HG03039 (cell line): Measurements from ENCODE around the gene ZBTB42.

Experiments
- ATAC-seq: cut with Tn5 transposase; IDR thresholded peaks from one replicate; pipeline ENCODE4 v1.9.1; 2021; ENCODE audit warnings: mild to moderate bottlenecking, moderate library complexity; ENCODE audit not compliant: unreplicated experiment

ZBTB42 gene

DNA sequence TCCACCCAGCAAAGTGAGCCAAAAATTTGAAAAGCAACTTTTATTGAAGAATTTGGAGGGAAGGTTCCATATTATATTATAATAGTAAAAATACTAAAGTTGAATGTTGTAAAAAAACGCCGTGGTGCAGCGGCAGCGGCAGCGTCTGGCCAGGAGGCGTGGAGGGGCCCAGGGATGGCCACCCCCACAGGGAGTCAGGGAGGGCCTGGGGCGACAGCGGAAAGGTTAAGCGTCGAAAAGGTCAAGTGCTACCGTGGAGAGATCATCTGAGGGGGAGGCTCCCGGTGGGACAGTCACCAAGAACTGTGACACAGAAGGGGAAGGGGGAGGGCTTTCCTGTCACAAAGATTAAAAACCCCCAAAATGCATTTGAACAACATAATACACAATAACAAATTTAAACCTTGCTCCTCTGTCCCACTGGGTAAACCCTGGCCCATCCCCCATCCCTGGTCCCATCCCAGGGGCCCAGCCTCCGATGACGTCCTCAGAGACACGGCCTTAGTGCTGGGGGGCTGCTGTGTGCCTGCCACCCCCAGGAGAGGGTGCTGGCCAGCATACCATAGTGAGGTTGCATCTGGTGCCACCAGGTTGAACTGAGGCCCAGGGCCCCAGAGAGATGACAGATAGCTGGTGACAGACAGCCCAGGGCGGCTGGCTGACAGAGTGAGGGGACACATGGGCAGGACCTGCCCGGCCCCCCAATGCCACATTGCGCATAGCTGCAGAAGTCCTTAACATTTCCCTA lies 31.4 kb upstream of the ZBTB42 start:
- ATAC-seq, result no peak

DNA sequence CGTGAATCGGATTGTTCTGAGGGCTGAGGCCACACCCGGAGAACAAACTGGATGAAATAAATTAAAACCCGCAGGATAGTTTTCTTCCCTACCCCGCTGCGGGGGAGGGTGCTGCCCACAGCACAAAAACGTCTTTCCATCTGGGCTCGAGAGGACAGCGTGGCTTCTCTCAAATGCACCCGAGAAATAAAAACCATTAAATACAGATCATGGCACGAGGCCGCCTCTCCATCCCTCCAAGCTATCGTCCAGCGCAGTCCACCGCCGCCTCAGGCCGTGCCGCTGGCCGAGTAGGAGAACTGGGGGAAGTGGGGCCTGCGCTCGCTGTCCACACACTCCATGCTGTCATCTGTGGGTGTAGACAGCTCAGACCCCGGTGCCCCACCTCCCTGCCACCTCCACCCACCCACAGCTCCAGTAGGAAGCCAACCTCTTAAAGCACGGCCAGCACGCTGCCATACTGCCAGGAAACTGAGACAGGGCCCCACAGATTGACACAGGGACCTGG lies 30.8 kb upstream of the ZBTB42 start:
- ATAC-seq, result no peak

DNA sequence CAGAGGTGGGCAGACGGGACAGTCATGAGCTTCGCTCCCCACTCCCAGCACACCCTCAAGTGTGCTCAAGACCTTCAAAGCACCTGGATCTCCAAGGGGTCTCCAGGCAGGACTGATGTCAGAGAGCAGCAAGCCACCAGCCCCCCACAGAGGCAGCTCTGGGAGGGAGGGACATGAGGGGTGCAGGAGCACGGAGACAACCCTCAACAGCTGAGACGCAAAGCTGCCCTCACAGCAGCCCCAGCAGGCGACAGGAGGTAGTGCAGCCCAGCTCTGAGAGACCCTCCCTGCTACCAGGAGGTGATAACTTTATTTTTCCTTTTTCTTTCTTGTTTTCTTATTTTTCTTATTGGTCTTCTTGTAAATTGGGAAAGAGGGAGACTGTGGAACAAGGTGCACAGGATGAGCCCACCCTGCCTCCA lies 30.0 kb upstream of the ZBTB42 start:
- no peak for ATAC-seq

DNA sequence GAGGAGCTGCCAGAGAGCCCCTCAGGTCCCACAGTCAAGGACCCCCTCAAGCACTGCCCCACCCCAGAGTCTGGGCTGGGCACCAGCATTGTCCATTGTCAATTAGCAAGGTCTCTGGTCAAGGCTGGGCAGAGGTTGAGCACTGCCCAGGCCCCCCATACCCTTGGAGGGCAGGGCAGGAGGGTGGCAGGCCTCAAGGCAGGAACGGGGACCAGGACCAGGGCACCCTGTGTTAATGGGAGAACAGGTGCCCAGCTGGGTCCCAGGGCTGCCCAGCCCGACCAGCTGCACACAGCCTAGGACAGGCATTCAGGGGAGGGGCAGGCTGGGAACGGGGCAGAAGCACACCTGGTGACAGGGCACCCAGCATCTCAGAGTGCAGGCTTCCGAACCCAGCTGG lies 29.5 kb upstream of the ZBTB42 start:
- no peak for ATAC-seq

DNA sequence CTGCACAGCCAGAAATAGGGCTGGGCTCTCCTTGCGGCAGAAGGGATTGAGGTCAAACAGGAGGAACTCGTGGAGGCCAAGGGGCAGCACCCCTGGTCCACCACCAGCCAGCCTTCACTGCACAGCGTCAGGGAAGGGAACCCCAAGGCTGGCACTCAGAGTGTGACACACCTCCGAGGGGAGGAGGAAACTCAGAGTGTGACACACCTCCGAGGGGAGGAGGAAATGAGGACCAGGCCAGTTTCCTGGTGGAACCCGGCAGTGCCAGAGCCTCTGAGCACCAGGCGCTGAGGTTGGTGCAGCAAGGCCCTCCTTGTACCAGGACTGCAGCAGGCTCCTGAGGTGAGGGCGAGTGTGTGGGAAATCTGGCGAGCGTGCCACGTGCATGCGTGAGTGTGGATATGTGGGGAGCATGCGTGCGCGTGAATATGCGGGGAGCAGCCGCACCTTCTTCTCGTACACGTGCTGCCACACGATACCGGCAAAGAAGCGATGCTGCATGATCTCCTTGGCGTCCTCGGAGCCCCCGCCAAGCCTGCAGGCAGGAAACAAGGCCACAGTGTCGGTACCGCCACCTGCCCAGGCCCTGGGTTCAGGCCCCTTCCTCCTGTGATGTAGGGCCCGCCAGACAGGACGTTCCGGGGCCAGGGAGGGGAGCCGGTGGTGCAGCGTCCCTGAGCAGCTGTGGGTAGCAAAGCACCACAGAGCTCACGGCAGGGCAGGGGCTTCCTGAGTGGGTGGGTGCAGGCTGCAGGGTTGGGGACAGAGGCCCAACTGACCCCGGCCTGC lies 28.8 kb upstream of the ZBTB42 start:
- no peak for ATAC-seq

DNA sequence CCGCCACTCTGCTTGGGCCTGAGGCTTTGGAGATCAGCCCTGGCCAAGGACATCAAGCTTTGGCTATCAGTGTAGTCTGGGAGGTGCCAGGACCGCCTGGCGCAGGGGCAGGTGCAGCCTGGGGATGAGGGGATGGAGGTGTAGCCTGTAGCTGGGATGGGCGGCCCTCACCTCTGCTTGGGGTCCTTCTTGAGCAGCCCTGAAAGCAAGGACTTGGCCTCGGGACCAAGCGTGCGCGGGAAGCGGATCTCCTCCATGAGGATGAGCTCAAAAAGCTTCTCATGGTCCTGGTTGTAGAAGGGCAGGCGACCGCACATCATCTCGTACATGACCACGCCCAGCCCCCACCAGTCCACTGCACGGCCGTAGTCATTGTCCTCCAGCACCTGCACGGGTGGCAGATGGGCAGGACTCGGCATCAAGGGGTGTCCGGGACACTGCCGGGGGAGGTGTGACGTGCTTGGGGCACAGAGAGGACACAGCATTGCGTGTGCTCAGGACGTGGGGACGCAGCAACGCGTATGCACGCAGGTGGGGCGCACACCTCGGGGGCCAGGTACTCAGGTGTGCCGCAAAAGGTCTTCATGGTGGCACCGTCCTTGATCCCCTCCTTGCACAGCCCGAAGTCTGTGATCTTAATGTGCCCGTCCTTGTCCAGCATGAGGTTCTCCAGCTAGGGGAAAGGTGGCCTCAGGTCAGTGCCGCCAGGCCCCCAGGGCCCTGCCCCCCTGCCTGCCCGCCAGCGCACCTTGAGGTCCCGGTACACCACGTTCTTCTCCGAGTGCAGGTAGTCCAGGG lies 28.0 kb upstream of the ZBTB42 start:
- ATAC-seq, result no peak

DNA sequence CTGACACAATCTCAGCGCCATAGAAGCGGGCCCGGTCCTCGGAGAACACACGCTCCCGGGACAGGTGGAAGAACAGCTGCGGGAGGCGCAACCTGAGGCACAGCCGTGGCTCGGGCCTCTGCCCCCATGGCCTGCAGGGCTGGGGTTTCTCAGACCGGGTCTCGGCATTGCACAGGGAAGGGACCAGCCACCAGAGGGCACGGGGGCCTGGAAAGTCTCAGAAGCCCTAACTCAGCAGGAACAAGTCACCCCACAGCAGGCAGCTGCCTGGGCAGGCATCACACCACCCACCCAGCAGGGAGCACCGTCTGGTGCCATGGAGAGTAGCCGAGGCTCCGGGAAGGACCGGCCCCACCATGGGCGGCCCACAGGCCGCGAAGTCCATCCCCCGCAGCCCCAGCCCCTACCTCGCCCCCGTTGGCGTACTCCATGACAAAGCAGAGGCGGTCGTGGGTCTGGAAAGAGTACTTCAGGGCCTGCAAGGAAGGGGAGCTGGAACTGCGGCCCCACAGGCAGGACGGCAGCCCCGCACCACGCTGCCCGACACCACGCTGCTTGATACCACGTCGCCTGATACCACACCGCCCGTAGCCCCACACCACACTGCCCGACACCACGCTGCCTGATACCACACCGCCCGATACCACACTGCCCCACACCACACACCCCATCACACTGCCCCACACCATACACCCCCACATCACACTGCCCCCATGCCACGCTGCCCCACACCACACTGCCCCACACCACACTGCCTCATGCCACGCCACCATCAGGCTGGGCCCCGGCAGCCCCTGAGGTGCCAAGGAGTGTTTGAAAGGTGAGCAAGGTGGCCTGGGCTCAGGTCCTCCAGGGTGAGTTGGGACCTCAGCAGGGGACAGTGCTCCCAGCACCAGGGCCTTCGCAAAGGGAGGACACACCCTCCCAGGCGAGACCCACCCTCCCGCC lies 27.1 kb upstream of the ZBTB42 start:
- no peak for ATAC-seq

DNA sequence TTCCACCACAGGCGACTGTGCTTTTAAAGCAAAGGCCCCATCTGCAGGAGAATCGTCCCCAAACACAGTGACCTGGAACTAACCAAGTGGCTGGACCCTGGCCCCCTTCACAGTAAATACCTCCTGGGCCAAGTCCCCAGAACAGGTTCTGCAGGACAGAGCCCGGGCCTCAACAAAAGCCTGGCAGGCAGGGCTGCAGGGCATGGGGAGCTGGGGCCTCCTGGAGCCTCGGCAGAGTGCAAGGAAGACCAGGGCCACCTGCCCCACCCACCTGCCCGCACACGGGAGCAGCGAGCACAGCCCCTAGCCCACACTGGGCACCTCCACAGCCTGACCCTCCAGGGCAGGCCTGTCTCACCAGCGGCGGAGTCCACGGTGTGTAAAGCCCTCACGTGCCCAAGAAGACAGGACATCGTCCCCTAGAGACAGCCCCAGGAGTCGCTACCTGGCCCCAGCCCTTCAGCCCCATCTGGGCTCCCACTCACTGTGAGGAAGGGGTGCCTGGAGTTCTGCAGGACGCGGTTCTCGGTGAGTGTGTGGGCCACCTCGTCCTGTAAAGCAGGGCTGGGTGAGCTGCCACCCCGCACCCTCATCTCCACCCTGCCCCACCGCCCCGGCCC lies 26.3 kb upstream of the ZBTB42 start:
- ATAC-seq, result no peak

DNA sequence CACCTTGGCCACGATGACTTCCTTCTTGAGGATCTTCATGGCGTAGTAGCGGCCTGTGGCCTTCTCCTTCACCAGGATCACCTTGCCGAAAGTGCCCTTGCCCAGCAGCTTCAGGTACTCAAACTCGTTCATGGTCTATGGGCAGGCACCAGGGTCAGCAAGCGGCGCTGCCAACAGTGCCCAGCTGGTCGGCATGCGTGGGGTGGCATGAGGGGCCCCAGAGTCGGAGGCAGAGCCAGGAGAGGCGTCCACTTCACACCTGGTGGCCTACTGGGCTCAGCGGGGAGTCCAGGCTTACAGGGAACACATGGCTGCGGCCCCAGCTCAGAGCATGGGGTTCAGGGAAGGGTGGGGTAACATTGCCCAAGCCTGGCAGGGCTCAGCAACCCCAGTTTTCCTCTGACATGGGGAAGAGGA lies 25.8 kb upstream of the ZBTB42 start:
- no peak for ATAC-seq

DNA sequence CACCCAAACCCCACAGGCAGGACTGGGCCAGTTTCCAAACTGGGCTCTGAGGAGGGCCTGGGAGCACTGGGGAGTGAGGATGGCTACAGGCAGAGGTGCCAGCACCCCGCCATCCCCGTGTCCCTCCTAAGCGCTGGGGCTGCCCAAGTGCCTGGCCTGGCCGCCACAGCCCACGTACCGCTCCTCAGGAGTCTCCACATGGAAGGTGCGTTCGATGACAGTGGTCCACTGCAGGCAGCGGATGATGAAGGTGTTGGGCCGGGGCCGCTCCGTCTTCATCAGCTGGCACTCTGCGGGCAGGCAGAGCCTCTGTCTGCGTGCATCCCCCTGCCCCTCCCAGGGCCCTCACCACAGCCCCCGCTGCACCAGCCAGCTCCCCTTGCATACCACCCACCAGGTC lies 24.4 kb upstream of the ZBTB42 start:
- no peak for ATAC-seq

DNA sequence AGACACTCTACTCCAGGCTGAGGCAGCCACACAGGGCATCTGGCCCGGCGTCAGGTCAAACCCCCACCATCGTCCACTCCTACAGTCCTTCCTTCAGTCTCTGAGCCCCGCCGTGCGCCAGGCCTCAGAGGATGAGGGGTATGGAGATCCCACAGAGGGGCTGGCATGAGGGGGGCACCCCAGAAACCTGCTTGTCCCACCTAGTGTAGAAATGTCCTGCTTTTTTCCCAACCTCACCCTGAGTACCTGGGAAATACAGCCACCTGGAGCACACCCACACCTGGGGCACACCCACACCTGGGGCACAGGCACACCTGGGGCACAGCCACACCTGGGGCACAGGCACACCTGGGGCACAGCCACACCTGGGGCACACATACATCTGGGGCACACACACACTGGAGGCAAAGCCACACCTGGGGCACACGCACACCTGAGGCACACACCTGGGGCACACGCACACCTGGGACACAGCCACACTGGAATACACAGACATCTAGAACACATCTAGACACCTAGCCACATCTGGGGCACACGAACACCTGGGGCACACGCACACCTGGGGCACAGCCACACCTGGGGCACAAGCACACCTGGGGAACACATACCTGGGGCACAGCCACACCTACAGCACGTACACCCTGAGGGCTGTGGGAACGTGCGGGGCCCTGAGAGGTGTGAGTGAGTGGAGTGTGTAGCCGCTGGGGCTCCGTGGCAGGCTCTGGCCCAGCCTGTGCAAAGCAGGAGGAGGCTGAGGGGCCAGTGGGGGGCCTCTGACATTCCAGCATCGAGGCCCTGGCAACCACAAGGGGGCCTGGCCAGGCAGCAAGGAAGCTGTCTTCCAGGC lies 23.7 kb upstream of the ZBTB42 start:
- ATAC-seq, result no peak

DNA sequence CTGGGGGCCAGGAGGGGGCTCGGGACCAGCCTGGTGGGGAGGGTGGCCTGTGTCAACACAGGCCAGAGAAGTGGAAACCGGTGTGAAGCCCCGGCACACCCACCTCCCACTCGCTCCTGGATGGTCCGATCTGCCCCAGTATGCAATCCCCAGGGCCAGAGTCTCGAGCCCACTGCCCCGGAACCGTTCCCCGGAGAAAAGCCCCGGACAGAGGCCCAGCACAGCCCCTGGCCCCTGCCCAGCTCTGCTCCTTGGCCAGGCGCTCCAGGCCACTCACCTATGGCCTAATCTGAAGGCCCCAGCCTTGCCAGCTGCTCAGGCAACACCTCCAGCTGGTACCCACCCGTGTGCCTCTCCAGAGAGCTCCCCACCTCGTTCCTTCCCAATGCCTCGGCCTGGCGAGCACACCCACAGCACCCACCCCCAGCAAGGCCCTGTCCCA lies 23.1 kb upstream of the ZBTB42 start:
- no peak for ATAC-seq

DNA sequence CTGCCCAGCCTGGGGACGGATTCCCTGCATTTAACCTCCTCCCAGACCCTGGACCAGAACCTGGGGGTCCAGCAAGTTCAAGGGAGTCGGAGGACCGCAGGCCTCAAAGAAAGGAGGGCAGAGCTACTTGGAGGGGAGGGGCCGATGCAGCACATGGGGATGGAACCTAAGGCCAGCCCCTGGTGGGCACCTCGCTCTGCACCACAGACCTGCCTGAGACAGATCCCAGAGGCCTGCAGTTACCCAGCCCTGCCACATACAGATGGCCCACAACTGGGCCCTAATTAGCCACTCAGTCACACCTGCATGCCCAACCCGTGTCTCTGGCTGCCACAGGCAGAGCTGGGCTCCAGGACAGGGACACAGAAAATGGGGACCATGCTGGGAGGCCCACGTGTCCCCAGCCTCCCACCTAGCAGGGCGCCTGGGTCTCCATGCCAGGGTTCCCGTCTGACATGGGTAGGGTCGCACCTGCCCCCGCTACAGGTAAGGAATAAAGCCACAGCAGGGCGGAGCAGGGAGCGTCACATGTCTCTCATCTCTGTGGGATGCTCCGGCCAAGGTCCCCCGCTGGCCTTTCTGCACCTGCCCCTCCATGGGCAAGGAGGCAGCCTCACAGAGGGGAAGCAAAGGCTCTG lies 22.1 kb upstream of the ZBTB42 start:
- ATAC-seq, result no peak

DNA sequence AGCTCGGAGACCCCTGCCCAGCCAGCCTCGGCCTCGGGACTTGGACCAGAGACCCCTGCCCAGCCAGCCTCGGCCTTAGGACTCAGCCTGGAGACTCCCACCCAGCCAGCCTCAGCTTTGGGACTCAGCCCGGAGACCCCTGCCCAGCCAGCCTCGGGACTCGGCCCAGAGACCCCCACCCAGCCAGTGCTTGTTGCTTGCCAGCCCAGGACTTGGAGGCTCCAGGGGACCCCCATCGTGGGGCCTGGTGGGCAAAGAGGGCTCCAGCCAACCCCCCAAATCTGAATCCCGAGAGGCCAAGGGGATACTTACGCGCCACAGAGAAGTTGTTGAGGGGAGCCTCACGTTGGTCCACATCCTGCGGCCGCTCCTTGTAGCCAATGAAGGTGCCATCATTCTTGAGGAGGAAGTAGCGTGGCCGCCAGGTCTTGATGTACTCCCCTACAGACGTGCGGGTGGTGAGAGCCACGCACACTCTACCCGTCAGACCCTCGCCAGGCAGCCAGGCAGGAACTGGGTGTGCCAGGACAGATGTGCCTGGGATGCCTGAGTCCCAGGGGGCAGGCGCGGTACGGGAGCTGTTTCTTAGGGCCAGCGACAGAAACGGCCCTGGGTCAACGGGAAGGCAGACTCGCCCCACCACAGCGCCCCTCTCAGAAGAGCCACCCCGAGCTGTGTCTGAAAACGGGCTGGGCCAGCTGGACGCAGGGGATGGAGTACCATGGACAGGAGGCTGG lies 21.0 kb upstream of the ZBTB42 start:
- no peak for ATAC-seq

DNA sequence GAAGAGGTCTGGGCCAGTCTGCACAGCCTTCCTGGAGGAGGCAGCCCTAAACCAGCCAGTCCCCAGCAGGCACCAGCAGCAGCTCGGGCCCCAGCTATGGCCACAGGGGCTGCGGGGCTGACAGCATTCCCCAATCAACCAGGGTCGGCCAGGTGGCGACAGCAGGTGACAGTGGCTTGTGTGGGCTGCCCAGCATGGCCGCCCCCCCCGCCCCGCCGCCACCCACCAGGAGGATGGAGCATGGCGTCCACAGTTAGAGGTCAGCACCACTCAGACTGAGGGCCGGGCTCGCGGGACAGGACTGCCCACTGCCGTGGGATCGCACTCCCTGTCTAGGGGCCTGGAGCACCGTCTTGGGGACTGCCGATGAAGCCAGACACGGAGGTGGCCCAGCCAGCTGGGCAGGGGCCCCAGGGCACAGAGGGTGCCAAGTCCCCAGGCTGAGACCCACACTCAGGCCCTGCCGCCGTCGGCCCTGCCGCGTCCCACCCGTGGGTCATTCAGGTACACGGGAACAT lies 20.3 kb upstream of the ZBTB42 start:
- no peak for ATAC-seq

DNA sequence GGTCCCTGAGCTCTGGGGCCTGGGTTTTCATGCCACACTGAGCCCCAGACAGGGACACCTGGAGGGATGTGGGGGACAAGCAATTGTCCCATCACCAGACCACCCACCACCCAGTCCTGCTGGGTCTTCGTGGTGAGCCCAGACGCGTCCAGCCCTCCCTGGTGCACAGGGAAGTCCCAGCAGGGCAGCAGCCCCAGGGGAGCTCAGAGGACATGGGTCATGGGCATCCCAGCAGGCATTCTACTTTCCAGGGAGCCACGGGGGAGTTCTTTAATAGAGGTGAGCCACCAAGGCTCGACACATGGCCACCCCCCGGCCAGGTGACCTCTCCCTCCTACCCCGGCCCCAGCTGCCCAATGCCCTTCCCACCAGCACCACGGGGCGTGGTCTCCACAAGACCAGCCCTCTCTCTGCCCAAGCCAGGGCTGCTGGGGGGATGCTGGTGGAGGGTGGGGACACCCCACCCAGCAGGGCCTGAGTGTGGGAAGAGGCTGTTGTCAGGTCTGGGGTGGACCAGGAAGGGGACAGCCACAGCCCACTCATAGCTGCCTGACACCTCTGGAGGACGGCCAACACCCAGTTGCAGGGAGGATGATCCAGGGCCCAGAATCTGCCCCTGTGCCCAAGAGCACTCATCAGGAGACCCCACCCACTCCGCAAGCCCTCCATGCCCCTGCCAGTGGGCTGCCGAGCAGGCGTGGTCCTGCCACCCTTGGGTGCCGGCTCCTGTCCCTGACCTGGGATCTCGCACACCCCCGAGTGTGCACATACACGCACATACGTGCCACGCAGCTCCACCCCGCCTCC lies 19.4 kb upstream of the ZBTB42 start:
- no peak for ATAC-seq
